Measurements from ENCODE around the gene HACD1.

- TF ChIP-seq CTCF (tag by site-specific recombination; IDR thresholded peaks at IDR 0.05): no peak
- TF ChIP-seq RBAK (tag by site-specific recombination; IDR thresholded peaks at IDR 0.05): no peak
- no peak for TF ChIP-seq ZNF248 (tag by site-specific recombination; IDR thresholded peaks at IDR 0.05)
These were observed 59.7 kb downstream of the HACD1 start for GRCh38 chr10:17557459-17557858.
